Neuronal stem cell (in vitro differentiated cells): ENCODE data around the gene ZFR.

Experiments used
- DNase-seq: peaks from one replicate; pipeline ENCODE4 v3.0.0-alpha.2; 2013; ENCODE audit warnings: low spot score
- H2AFZ ChIP-seq: one replicate; pipeline ENCODE4 v1.6.1; 2013; ENCODE audit warnings: mild to moderate bottlenecking, low read length, inconsistent platforms
- H2AK5ac ChIP-seq: 2 replicates; pipeline ENCODE4 v1.6.1; 2013; ENCODE audit warnings: low read depth, mild to moderate bottlenecking, inconsistent platforms, low read length, moderate library complexity, mixed read lengths
- H2BK120ac ChIP-seq: 2 replicates; pipeline ENCODE4 v1.6.1; 2013; ENCODE audit warnings: low read depth, mild to moderate bottlenecking, inconsistent platforms, low read length, moderate library complexity, mixed read lengths
- H2BK12ac ChIP-seq: one replicate; pipeline ENCODE4 v1.6.1; 2013; ENCODE audit warnings: low read length, inconsistent platforms
- H2BK15ac ChIP-seq: 2 replicates; pipeline ENCODE4 v1.6.1; 2013; ENCODE audit warnings: mild to moderate bottlenecking, low read length, inconsistent platforms, mixed read lengths
- H2BK5ac ChIP-seq: one replicate; pipeline ENCODE4 v1.6.1; 2013; ENCODE audit warnings: inconsistent platforms, mild to moderate bottlenecking, low read length, moderate library complexity
- H3K14ac ChIP-seq: one replicate; pipeline ENCODE4 v1.6.1; 2013; ENCODE audit warnings: low read length, inconsistent platforms
- H3K18ac ChIP-seq: 2 replicates; pipeline ENCODE4 v1.6.1; 2013; ENCODE audit warnings: low read length, inconsistent platforms
- H3K23ac ChIP-seq: 2 replicates; pipeline ENCODE4 v1.6.1; 2013; ENCODE audit warnings: low read depth, mild to moderate bottlenecking, mixed read lengths, low read length, inconsistent platforms; ENCODE audit not compliant: poor library complexity
- H3K27ac ChIP-seq: replicated peaks from 3 replicates; pipeline ENCODE4 v1.5.1; 2013; ENCODE audit warnings: low read length, inconsistent platforms
- H3K27me3 ChIP-seq, 3 experiments: 2 replicates each; pipeline ENCODE4 v1.6.1; 2013; ENCODE audit warnings: low read length in 3 of 3, mild to moderate bottlenecking in 2 of 3, inconsistent platforms in 1 of 3, low read depth in 1 of 3, mixed read lengths in 1 of 3, moderate library complexity in 1 of 3; ENCODE audit not compliant: control insufficient read depth in 3 of 3, insufficient read depth in 3 of 3
- H3K36me3 ChIP-seq, 2 donors: replicated peaks in 1 of 2; 2 replicates each; pipeline ENCODE4 v1.6.1; 2013; ENCODE audit warnings: low read length in 2 of 2; ENCODE audit not compliant: control insufficient read depth in 2 of 2, insufficient read depth in 2 of 2
- H3K4ac ChIP-seq: 2 replicates; pipeline ENCODE4 v1.6.1; 2013; ENCODE audit warnings: inconsistent platforms, mild to moderate bottlenecking, low read length, moderate library complexity
- H3K4me1 ChIP-seq, 2 donors: 1 replicate in 1 of 2; 2 replicates in 1 of 2; pipeline ENCODE4 v1.6.1; 2013; ENCODE audit warnings: low read length in 2 of 2, low read depth in 1 of 2; ENCODE audit not compliant: control insufficient read depth in 2 of 2, insufficient read depth in 1 of 2
- H3K4me2 ChIP-seq: one replicate; pipeline ENCODE4 v1.6.1; 2013; ENCODE audit warnings: mild to moderate bottlenecking, low read length, inconsistent platforms; ENCODE audit not compliant: insufficient read depth, poor library complexity, severe bottlenecking
- H3K4me3 ChIP-seq, 2 donors: 2 replicates each; pipeline ENCODE4 v1.5.1; 2013; ENCODE audit warnings: low read length in 2 of 2, mild to moderate bottlenecking in 2 of 2, inconsistent platforms in 1 of 2, moderate library complexity in 1 of 2
- H3K79me1 ChIP-seq: one replicate; pipeline ENCODE4 v1.6.1; 2013; ENCODE audit warnings: low read depth, mild to moderate bottlenecking, inconsistent platforms, low read length, moderate library complexity
- H3K9ac ChIP-seq: one replicate; pipeline ENCODE4 v1.6.1; 2013; ENCODE audit warnings: mild to moderate bottlenecking, low read depth, low read length, inconsistent platforms; ENCODE audit not compliant: poor library complexity
- H3K9me3 ChIP-seq, 2 donors: replicated peaks in 1 of 2; 2 replicates each; pipeline versions ENCODE3 to v1.6.1; 2013; ENCODE audit warnings: low read length in 2 of 2, mild to moderate bottlenecking in 2 of 2, inconsistent platforms in 1 of 2, low read depth in 1 of 2, mixed read lengths in 1 of 2, moderate library complexity in 1 of 2; ENCODE audit not compliant: control insufficient read depth in 2 of 2, insufficient read depth in 1 of 2
- H4K8ac ChIP-seq: one replicate; pipeline ENCODE4 v1.6.1; 2013; ENCODE audit warnings: low read depth, mild to moderate bottlenecking, inconsistent platforms, low read length, moderate library complexity
- H4K91ac ChIP-seq: one replicate; pipeline ENCODE4 v1.6.1; 2013; ENCODE audit warnings: low read length, low read depth, mild to moderate bottlenecking, inconsistent platforms; ENCODE audit not compliant: poor library complexity
- WGBS, 2 donors: extraction: QIAGEN DNeasy Blood & Tissue Kit; methylation state at CpG; one replicate each; pipeline ENCODE4 v1.1.7; 2013; ENCODE audit warnings: missing lambda C conversion rate in 2 of 2, mixed read lengths in 1 of 2; ENCODE audit not compliant: insufficient read length in 2 of 2, insufficient replicate concordance in 1 of 2; ENCODE audit errors: extremely low coverage in 2 of 2; 5-methylcytosine and 5-hydroxymethylcytosine counted together

ZFR gene

DNA sequence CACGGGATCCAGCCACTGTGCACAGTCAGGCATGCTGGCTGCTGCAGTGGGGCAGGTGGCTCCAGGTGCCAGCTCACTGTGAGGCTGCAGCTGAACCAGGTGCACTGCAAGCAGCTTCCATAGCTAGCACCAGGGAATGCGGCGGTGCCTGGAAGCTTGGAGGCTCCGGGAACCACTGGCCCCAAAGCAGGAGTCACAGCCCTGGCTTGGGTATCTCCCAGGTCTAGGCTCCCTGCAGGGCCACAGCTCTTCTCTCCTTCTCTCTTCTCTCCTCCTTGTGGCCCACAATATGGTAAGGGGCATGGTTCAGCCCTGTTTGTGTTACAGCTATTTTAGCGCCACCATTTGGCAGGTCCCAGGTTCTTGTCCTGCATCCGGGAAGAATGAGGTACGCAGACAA, 125.1 kb downstream of the ZFR start:
- H2BK12ac ChIP-seq, result peak overlapping the region; percentile 81
- no peak overlapping the region for H2BK120ac ChIP-seq
- peak overlapping the region; percentile 17 for H3K23ac ChIP-seq
- H3K18ac ChIP-seq, result peak overlapping the region; percentile 57
- H2BK5ac ChIP-seq, result no peak overlapping the region
- H2AFZ ChIP-seq, result no peak overlapping the region
- no peaks in the 10 kb centered on the region for H3K4me1 ChIP-seq
- H3K14ac ChIP-seq, result no peak overlapping the region
- no peak overlapping the region for H3K27ac ChIP-seq
- H3K4me2 ChIP-seq, result no peak overlapping the region
- peak overlapping the region in 1 of 2 donors; percentile 63 for H3K4me3 ChIP-seq
- H3K79me1 ChIP-seq, result no peaks in the 10 kb centered on the region
- peaks cover 2 to 5% of the 10 kb centered on the region in 2 donors for H3K9me3 ChIP-seq
- no peak overlapping the region for H3K9ac ChIP-seq
- H3K4ac ChIP-seq, result no peak overlapping the region
- H4K8ac ChIP-seq, result no peak overlapping the region
- H3K27me3 ChIP-seq, result no peaks in the 10 kb centered on the region
- H2BK15ac ChIP-seq, result peak overlapping the region; percentile 87
- no peak for DNase-seq
- no peak overlapping the region for H4K91ac ChIP-seq
- H3K36me3 ChIP-seq, result no peaks in the 10 kb centered on the region
- WGBS, 2 donors, result no CpG with 5 or more reads among the region's 7 CpGs
- peak overlapping the region; percentile 14 for H2AK5ac ChIP-seq

DNA sequence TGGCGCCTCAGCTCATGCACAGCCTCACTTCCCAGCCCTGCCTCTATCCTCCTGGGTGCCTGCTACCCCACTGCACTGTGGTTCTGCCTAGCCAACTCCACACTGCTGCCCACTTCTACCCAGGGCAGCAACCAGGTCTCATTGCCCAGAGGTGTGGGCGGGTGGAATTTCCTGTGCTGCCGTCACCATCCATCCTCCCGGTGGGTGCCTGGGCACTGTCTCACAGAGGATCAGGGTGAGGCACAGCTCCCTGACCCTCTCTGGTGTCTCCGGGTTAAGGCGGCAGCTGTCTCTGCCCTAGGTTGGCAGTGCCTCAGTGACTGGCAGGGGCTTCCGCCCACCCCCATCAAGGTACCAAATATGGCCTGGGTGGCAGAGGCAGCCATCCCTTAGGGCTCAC, 127.5 kb downstream of the ZFR start:
- Histone ChIP-seq H2BK5ac (no peak overlapping the region), H4K91ac (no peak overlapping the region), H2BK120ac (no peak overlapping the region), H3K27me3 (no peaks in the 10 kb centered on the region), H3K9me3 (peaks cover 2 to 5% of the 10 kb centered on the region in 2 donors), H3K4me3 (peak overlapping the region in 1 of 2 donors; percentile 6), H2AFZ (no peak overlapping the region), H2AK5ac (peak overlapping the region; percentile 3), H3K4ac (no peak overlapping the region), H2BK15ac (no peak overlapping the region), H3K4me1 (no peaks in the 10 kb centered on the region), H4K8ac (no peak overlapping the region), H3K79me1 (peaks cover 3% of the 10 kb centered on the region), H3K36me3 (no peaks in the 10 kb centered on the region), H3K23ac (no peak overlapping the region), H3K9ac (peak overlapping the region; percentile 54), H3K27ac (no peak overlapping the region), H2BK12ac (no peak overlapping the region), H3K4me2 (no peak overlapping the region), H3K14ac (no peak overlapping the region), H3K18ac (no peak overlapping the region)
- DNase-seq, result no peak
- no CpG with 5 or more reads among the region's 7 CpGs for WGBS, 2 donors

DNA sequence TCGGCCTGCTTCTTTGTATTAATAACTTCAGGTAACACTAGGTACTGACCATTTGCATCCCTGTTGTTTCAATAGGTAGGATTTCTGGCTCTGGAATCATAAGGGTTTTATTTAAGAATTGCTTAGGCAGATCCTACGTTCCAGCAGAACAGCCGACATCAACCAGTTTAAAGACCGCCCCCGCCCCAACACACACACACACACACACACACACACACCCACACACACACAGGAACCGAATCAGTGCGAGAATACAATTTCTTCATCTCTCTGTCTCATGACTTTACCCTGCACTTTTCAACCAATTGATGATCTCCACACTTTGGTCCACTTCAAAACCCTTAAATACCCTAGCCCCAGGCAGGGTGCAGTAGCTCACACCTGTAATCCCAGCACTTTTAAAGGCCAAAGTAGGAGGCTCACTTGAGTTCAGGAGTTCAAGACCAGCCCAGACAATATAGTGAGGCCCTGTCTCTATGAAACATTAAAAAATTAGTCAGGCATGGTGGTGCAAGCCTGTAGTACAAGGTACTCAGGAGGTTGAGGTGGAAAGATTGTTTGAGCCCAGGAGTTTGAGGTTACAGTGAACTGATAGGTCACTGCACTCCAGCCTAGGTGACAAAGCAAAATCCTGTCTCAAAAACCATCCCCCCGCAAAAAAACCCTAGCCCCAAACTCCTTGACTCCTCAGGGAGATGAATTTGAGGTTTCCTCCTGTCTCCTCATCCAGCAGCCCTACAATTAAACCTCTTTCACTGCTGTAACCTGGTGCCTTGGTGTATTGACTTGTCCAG, 129.1 kb downstream of the ZFR start:
- H2BK5ac ChIP-seq, result no peak overlapping the region
- no peak overlapping the region for H2BK15ac ChIP-seq
- H3K18ac ChIP-seq, result no peak overlapping the region
- H4K91ac ChIP-seq, result no peak overlapping the region
- H2AK5ac ChIP-seq, result no peak overlapping the region
- no peak overlapping the region for H2AFZ ChIP-seq
- H3K4me2 ChIP-seq, result peak overlapping the region; percentile 2
- no peak overlapping the region for H3K27ac ChIP-seq
- no peak overlapping the region for H2BK12ac ChIP-seq
- WGBS, 2 donors, result no CpG with 5 or more reads among the region's 8 CpGs
- no peak overlapping the region for H2BK120ac ChIP-seq
- H3K4me3 ChIP-seq, result no peak overlapping the region
- H3K9ac ChIP-seq, result no peak overlapping the region
- DNase-seq, result no peak
- peaks cover 0 to 3% of the 10 kb centered on the region in 2 donors for H3K36me3 ChIP-seq
- H3K9me3 ChIP-seq, result no peaks in the 10 kb centered on the region
- H3K23ac ChIP-seq, result no peak overlapping the region
- H3K4ac ChIP-seq, result no peak overlapping the region
- H3K27me3 ChIP-seq, result no peaks in the 10 kb centered on the region
- H3K4me1 ChIP-seq, result peaks cover 5% of the 10 kb centered on the region in 2 donors
- H4K8ac ChIP-seq, result no peak overlapping the region
- no peak overlapping the region for H3K14ac ChIP-seq
- H3K79me1 ChIP-seq, result peaks cover 4% of the 10 kb centered on the region

DNA sequence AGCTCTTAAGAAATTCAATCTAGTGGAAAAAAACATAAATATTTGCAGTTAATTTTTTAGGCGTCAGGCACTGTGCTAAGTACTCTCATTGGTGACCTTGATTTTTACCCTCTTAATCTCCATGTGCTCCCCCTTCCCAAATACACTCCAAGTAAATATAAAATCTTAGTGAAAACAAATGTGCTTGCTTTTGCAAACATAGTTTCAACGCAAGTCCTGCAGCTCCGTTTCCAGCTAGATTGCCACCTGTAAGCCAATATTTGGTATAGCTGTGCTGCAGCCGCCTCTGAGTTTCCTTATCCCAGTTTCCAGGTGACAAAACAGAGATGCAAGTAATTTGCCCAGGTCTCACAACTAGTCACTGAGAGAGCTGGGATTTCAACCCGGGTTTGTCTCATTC, 129.9 kb downstream of the ZFR start:
- no peak overlapping the region for H3K4me3 ChIP-seq
- H4K8ac ChIP-seq, result no peak overlapping the region
- H4K91ac ChIP-seq, result no peak overlapping the region
- H3K4me1 ChIP-seq, result peaks cover 5% of the 10 kb centered on the region in 2 donors
- H3K9me3 ChIP-seq, result no peaks in the 10 kb centered on the region
- H2BK120ac ChIP-seq, result no peak overlapping the region
- peaks cover 0 to 9% of the 10 kb centered on the region in 2 donors for H3K36me3 ChIP-seq
- H3K79me1 ChIP-seq, result peaks cover 4% of the 10 kb centered on the region
- no peak overlapping the region for H2BK12ac ChIP-seq
- no peak overlapping the region for H2BK15ac ChIP-seq
- DNase-seq, result no peak
- no peak overlapping the region for H3K27ac ChIP-seq
- no peak overlapping the region for H3K9ac ChIP-seq
- no peak overlapping the region for H3K14ac ChIP-seq
- H2AK5ac ChIP-seq, result no peak overlapping the region
- no peaks in the 10 kb centered on the region for H3K27me3 ChIP-seq
- H3K18ac ChIP-seq, result no peak overlapping the region
- H3K23ac ChIP-seq, result no peak overlapping the region
- no peak overlapping the region for H2AFZ ChIP-seq
- no peak overlapping the region for H2BK5ac ChIP-seq
- no CpG with 5 or more reads among the region's 5 CpGs for WGBS, 2 donors
- no peak overlapping the region for H3K4me2 ChIP-seq
- H3K4ac ChIP-seq, result no peak overlapping the region
